HepG2 (cell line): ENCODE measurements around the gene CCNF. TPM values are rescaled to one million over a fixed set of nuclear protein-coding genes. Genes with fewer than 3 reads are reported as not detected.
A peak's percentile ranks its signal among the peaks of the same experiment; 100 is the strongest.

ENCODE experiments used
- ATAC-seq: fragments of 200-7000 bp; cut with Tn5 transposase; 3 replicates; pipeline ENCODE4 v1.9.1; 2020; ENCODE audit warnings: mild to moderate bottlenecking, moderate library complexity
- BruUV-seq: library from RNA; stranded (reverse); fragments of 400-500 nt; replicated peaks from 2 replicates; lab custom pipeline; 2021; lab: Mats Ljungman, UMichigan
- CTCF ChIA-PET: fragments of 300-600 bp; formaldehyde crosslinking; extraction: SDS; loops from one replicate; lab custom pipeline; 2021; ENCODE audit warnings: low total read pairs, inconsistent platforms, low intra/inter-chr PET ratio; lab: Yijun Ruan, JAX
- POLR2A ChIA-PET: fragments of 350-600 bp; sonication (Branson Sonifier 250); formaldehyde crosslinking; loops from one replicate; lab custom pipeline; 2020; ENCODE audit warnings: antibody characterized with exemption, inconsistent platforms; lab: Yijun Ruan, JAX
- DNase-seq: peaks from one replicate; pipeline ENCODE4 v3.0.0-alpha.2; 2015; ENCODE audit warnings: low spot score
- FAIRE-seq: peaks from 3 replicates; lab custom pipeline; 2011; peaks lifted over from hg19 to GRCh38; lab: Jason Lieb, UNC
- H2AFZ ChIP-seq: one replicate; pipeline ENCODE4 v1.6.1; 2011; ENCODE audit warnings: low read length, inconsistent platforms
- H3K27ac ChIP-seq: fragments of 300-600 bp; 3 replicates; pipeline ENCODE4 v1.8.0; 2011; ENCODE audit warnings: mixed run types, mild to moderate bottlenecking, mixed read lengths, low read length, inconsistent platforms; ENCODE audit not compliant: insufficient read depth; ENCODE audit errors: extremely low read length
- H3K27me3 ChIP-seq, 2 experiments: fragments of 200-600 bp in 1 of 2; 2 replicates in 1 of 2; 3 replicates in 1 of 2; pipeline versions ENCODE4 v1.6.0 to v1.8.0; 2011; ENCODE audit warnings: low read length in 2 of 2, mild to moderate bottlenecking in 2 of 2, moderate library complexity in 2 of 2, inconsistent platforms in 1 of 2; ENCODE audit not compliant: insufficient read depth in 2 of 2, control insufficient read depth in 1 of 2
- H3K36me3 ChIP-seq, 2 experiments: fragments of 200-600 bp in 1 of 2; replicated peaks in 1 of 2; 2 replicates in 1 of 2; 3 replicates in 1 of 2; pipeline versions ENCODE4 v1.5.1 to v1.8.0; 2011; ENCODE audit warnings: low read length in 2 of 2, inconsistent platforms in 1 of 2; ENCODE audit not compliant: insufficient read depth in 2 of 2, control insufficient read depth in 1 of 2
- H3K4me1 ChIP-seq: 2 replicates; pipeline ENCODE4 v1.5.1; 2012; ENCODE audit warnings: low read length, inconsistent platforms; ENCODE audit not compliant: insufficient read depth
- H3K4me2 ChIP-seq: 2 replicates; pipeline ENCODE4 v1.6.0; 2011; ENCODE audit warnings: low read depth, low read length, inconsistent platforms
- H3K4me3 ChIP-seq, 3 experiments: fragments of 200-600 bp in 1 of 3; sonication (generic), shearing (Covaris generic) in 1 of 3; replicated peaks in 1 of 3; 2 replicates each; pipeline ENCODE4 v1.5.1; 2011 to 2016; ENCODE audit warnings: low read length in 3 of 3, inconsistent platforms in 2 of 3, low read depth in 2 of 3, mild to moderate bottlenecking in 2 of 3, control low read depth in 1 of 3, mixed read lengths in 1 of 3; ENCODE audit not compliant: insufficient read depth in 1 of 3
- H3K79me2 ChIP-seq: one replicate; pipeline ENCODE4 v1.6.1; 2011; ENCODE audit warnings: low read length, inconsistent platforms; ENCODE audit not compliant: insufficient read depth
- H3K9ac ChIP-seq: 2 replicates; pipeline ENCODE4 v1.6.0; 2011; ENCODE audit warnings: mild to moderate bottlenecking, low read depth, low read length, inconsistent platforms; ENCODE audit not compliant: insufficient read depth
- H3K9me3 ChIP-seq: 2 replicates; pipeline ENCODE4 v1.5.1; 2012; ENCODE audit warnings: mild to moderate bottlenecking, low read length
- H4K20me1 ChIP-seq: 2 replicates; pipeline ENCODE4 v1.6.0; 2011; ENCODE audit warnings: inconsistent platforms, mild to moderate bottlenecking, low read length, moderate library complexity; ENCODE audit not compliant: insufficient read depth
- AGO2 ChIP-seq: fragments of 200-400 bp; formaldehyde crosslinking; optimal IDR thresholded peaks from 2 replicates; pipeline ENCODE3; 2017; ENCODE audit warnings: mild to moderate bottlenecking, low read depth, low read length, moderate library complexity
- BCL6 ChIP-seq: IDR thresholded peaks from 2 replicates; pipeline ENCODE4 v1.6.1; 2016; ENCODE audit warnings: missing genetic modification reagents, missing compliant biosample characterization
- CEBPB ChIP-seq: IDR thresholded peaks from 2 replicates; pipeline ENCODE4 v1.6.1; 2011; ENCODE audit warnings: low read depth, low read length, improper control_type of control experiment, borderline replicate concordance
- ELF1 ChIP-seq: sonication (generic); formaldehyde crosslinking; IDR thresholded peaks from 2 replicates; pipeline ENCODE4 v1.4.0; 2020; ENCODE audit warnings: missing genetic modification reagents
- KMT2B ChIP-seq: IDR thresholded peaks from 2 replicates; pipeline ENCODE4 v1.6.1; 2016; ENCODE audit warnings: missing genetic modification reagents, missing compliant biosample characterization
- MAFG ChIP-seq: sonication (generic); formaldehyde crosslinking; IDR thresholded peaks from 2 replicates; pipeline ENCODE4 v1.5.1; 2020; ENCODE audit warnings: mild to moderate bottlenecking, missing genetic modification reagents
- MLXIP ChIP-seq: sonication (generic); formaldehyde crosslinking; IDR thresholded peaks from 2 replicates; pipeline ENCODE4 v1.9.0; 2021; ENCODE audit warnings: missing genetic modification reagents, borderline replicate concordance
- MYC ChIP-seq: sonication (generic); formaldehyde crosslinking; IDR thresholded peaks from 2 replicates; pipeline ENCODE4 v1.9.0; 2021; ENCODE audit warnings: missing genetic modification reagents, borderline replicate concordance
- PREB ChIP-seq: sonication (generic); formaldehyde crosslinking; IDR thresholded peaks from 2 replicates; pipeline ENCODE4 v1.4.0; 2020; ENCODE audit warnings: missing genetic modification reagents
- SMAD1 ChIP-seq: sonication (generic); formaldehyde crosslinking; IDR thresholded peaks from 2 replicates; pipeline ENCODE4 v1.4.0; 2020; ENCODE audit warnings: missing genetic modification reagents, low read depth, mild to moderate bottlenecking, borderline replicate concordance
- ZNF160 ChIP-seq: sonication (generic); formaldehyde crosslinking; IDR thresholded peaks from 2 replicates; pipeline ENCODE4 v1.8.0; 2022; ENCODE audit warnings: mild to moderate bottlenecking, inconsistent platforms, missing genetic modification reagents
- ZNF280D ChIP-seq: sonication (generic); formaldehyde crosslinking; IDR thresholded peaks from 2 replicates; pipeline ENCODE4 v1.5.1; 2020; ENCODE audit warnings: mild to moderate bottlenecking, missing genetic modification reagents
- WGBS: methylation state at CpG from one replicate; pipeline ENCODE4 v1.1.6; 2017; ENCODE audit warnings: low lambda C conversion rate; 5-methylcytosine and 5-hydroxymethylcytosine counted together
- in situ Hi-C: cut with HindIII; loops from 2 replicates; pipeline ENCODE4 v1.10.0; 2017; ENCODE audit warnings: low pct_unique_long_range_greater_than_20kb; ENCODE audit not compliant: extremely low pct_ligation_motif_present
- intact Hi-C: fragments of 100-400 bp; cut with micrococcal nuclease; formaldehyde crosslinking; loops from one replicate; pipeline ENCODE4 v1.10.0; 2022; ENCODE audit not compliant: unreplicated experiment
- polyA plus RNA-seq, 8 experiments: library from polyadenylated mRNA; depleted of rRNA in 3 of 8; stranded (reverse) in 7 of 8; unstranded in 1 of 8; fragments of >200 nt; fragmentation: Illumina TruSeq in 4 of 8; extraction: Trizol in 4 of 8; gene quantifications; 2 replicates each; pipeline versions ENCODE4 v1.2.1 to v1.2.3, GENCODE V29; 2011 to 2016; ENCODE audit warnings: low read depth in 4 of 8, missing spikeins in 1 of 8, mixed read lengths in 1 of 8; ENCODE audit not compliant: insufficient read depth in 1 of 8
- total RNA-seq, 5 experiments: library from RNA; depleted of rRNA; stranded (reverse); fragments of >200 nt; fragmentation: Illumina TruSeq; extraction: Trizol; gene quantifications; 2 replicates each; pipeline ENCODE4 v1.2.3, GENCODE V29; 2016; ENCODE audit warnings: low read depth in 1 of 5

Gene CCNF
- total and polyA plus RNA-seq, 2 of the 13 experiments (the other 11 are each of a cell fraction or from before 2014, with no cell fraction given) = 6.4 to 22.8 TPM

- in situ Hi-C loops = no loop called here
- Histone ChIP-seq H3K27ac (no peak overlapping the region), H2AFZ (no peak overlapping the region), H3K36me3 (no peaks in the 10 kb centered on the region), H3K9me3 (no peaks in the 10 kb centered on the region), H3K4me2 (no peak overlapping the region), H3K9ac (no peak overlapping the region), H3K79me2 (no peaks in the 10 kb centered on the region), H4K20me1 (no peaks in the 10 kb centered on the region), H3K27me3 (no peaks in the 10 kb centered on the region; a peak in 2 of 5 replicates), H3K4me3 (no peak overlapping the region), H3K4me1 (peaks cover 11% of the 10 kb centered on the region)
- POLR2A ChIA-PET = no interaction called here
- ATAC-seq (no peak), DNase-seq (no peak), FAIRE-seq (no peak)
- 19% methylated on average over 5 of the region's 5 CpGs for WGBS
- intact Hi-C loops = no loop called here
- CTCF ChIA-PET = no interaction called here
- no TSS peak for BruUV-seq
- TF ChIP-seq CEBPB (peak; percentile 45; the same call in 1 of the 2 replicates), MLXIP (CRISPR knock-in tag) (no peak)
These were observed 30.7 kb upstream of the CCNF start for GRCh38 chr16:2398520-2398919.

GRCh38 chr16:2404099-2404498, 25.1 kb upstream of the CCNF start:
- Histone ChIP-seq H3K79me2 (no peaks in the 10 kb centered on the region), H3K4me2 (no peak overlapping the region), H3K36me3 (no peaks in the 10 kb centered on the region), H3K27me3 (peaks cover 2 to 5% of the 10 kb centered on the region in 2 experiments; a peak in 2 of 5 replicates), H3K27ac (no peak overlapping the region), H3K9ac (no peak overlapping the region), H2AFZ (no peak overlapping the region), H3K4me1 (no peaks in the 10 kb centered on the region), H3K4me3 (no peak overlapping the region), H3K9me3 (no peaks in the 10 kb centered on the region), H4K20me1 (no peaks in the 10 kb centered on the region)
- in situ Hi-C loops = no loop called here
- DNase-seq = no peak
- 7% methylated on average over 4 of the region's 4 CpGs for WGBS
- no peak for FAIRE-seq
- ChIA-PET CTCF (no interaction called here), POLR2A (no interaction called here)
- intact Hi-C loops = no loop called here
- no peak for ATAC-seq
- no TSS peak for BruUV-seq
- TF ChIP-seq ELF1 (CRISPR knock-in tag) = no peak
- no peak for TF ChIP-seq BCL6
- TF ChIP-seq MAFG (CRISPR knock-in tag) = no peak
- TF ChIP-seq PREB (CRISPR knock-in tag) = no peak
- no peak for TF ChIP-seq ZNF280D (CRISPR knock-in tag)
- TF ChIP-seq AGO2 = no peak
- TF ChIP-seq KMT2B (CRISPR knock-in tag) = no peak
- TF ChIP-seq MYC (CRISPR knock-in tag) = no peak
- no peak for TF ChIP-seq ZNF160 (CRISPR knock-in tag)
- TF ChIP-seq SMAD1 (CRISPR knock-in tag) = no peak
